ENCODE measurements around the gene SNX9.

Gene SNX9

GRCh38 chr6:157984128-157984527 lies 161.1 kb downstream of the SNX9 start:
- Histone ChIP-seq H3K79me1 (ENCODE audit: low read length) (peaks cover 6% of the 10 kb centered on the region), H2BK15ac (replicated peaks; ENCODE audit: low read depth) (no peak overlapping the region), H3K79me2 (ENCODE audit: control insufficient read depth, insufficient read depth, low read length) (peaks cover 24% of the 10 kb centered on the region), H3K9ac (ENCODE audit: low read length) (no peak overlapping the region), H3K18ac (ENCODE audit: low read length) (no peak overlapping the region), H3K4me1 (ENCODE audit: control insufficient read depth, low read depth, low read length) (peaks cover 2% of the 10 kb centered on the region), H3K27ac (ENCODE audit: low read depth, low read length) (no peak overlapping the region), H3K56ac (ENCODE audit: low read length) (no peak overlapping the region), H3K4me3 (ENCODE audit: low read length) (no peak overlapping the region), H4K5ac (ENCODE audit: low read length) (no peak overlapping the region), H3K23ac (ENCODE audit: low read length) (no peak overlapping the region), H3K36me3 (ENCODE audit: control insufficient read depth, insufficient read depth, low read length) (no peaks in the 10 kb centered on the region), H2AK5ac (ENCODE audit: low read length) (no peak overlapping the region), H2BK5ac (ENCODE audit: low read length) (no peak overlapping the region), H3K27me3 (ENCODE audit: insufficient read depth, low read length, poor library complexity) (no peaks in the 10 kb centered on the region), H2BK120ac (ENCODE audit: low read depth, low read length) (no peak overlapping the region), H3K4ac (ENCODE audit: low read depth, low read length) (no peak overlapping the region), H4K8ac (ENCODE audit: low read depth, low read length) (no peak overlapping the region), H3K4me2 (ENCODE audit: low read length) (no peak overlapping the region)
- no peak for DNase-seq
- no CpG with 5 or more reads among the region's 4 CpGs for WGBS (ENCODE audit: extremely low coverage, insufficient coverage, low lambda C conversion rate)

GRCh38 chr6:157984686-157985225 lies 161.7 kb downstream of the SNX9 start:
- no peak overlapping the region for H2BK15ac ChIP-seq (replicated peaks; ENCODE audit: low read depth)
- H3K79me1 ChIP-seq (ENCODE audit: low read length): peaks cover 6% of the 10 kb centered on the region
- no peaks in the 10 kb centered on the region for H3K27me3 ChIP-seq (ENCODE audit: insufficient read depth, low read length, poor library complexity)
- H4K5ac ChIP-seq (ENCODE audit: low read length): no peak overlapping the region
- no peak overlapping the region for H3K18ac ChIP-seq (ENCODE audit: low read length)
- no peak for DNase-seq
- H2BK120ac ChIP-seq (ENCODE audit: low read depth, low read length): no peak overlapping the region
- no peak overlapping the region for H3K4ac ChIP-seq (ENCODE audit: low read depth, low read length)
- H2BK5ac ChIP-seq (ENCODE audit: low read length): no peak overlapping the region
- no peak overlapping the region for H4K8ac ChIP-seq (ENCODE audit: low read depth, low read length)
- H3K56ac ChIP-seq (ENCODE audit: low read length): peak overlapping the region; percentile 65
- no peak overlapping the region for H3K4me3 ChIP-seq (ENCODE audit: low read length)
- no peak overlapping the region for H3K9ac ChIP-seq (ENCODE audit: low read length)
- WGBS (ENCODE audit: extremely low coverage, insufficient coverage, low lambda C conversion rate): no CpG with 5 or more reads among the region's 14 CpGs
- no peaks in the 10 kb centered on the region for H3K36me3 ChIP-seq (ENCODE audit: control insufficient read depth, insufficient read depth, low read length)
- peak overlapping the region; percentile 51 for H3K23ac ChIP-seq (ENCODE audit: low read length)
- peaks cover 2% of the 10 kb centered on the region for H3K4me1 ChIP-seq (ENCODE audit: control insufficient read depth, low read depth, low read length)
- no peak overlapping the region for H2AK5ac ChIP-seq (ENCODE audit: low read length)
- no peak overlapping the region for H3K4me2 ChIP-seq (ENCODE audit: low read length)
- H3K27ac ChIP-seq (ENCODE audit: low read depth, low read length): no peak overlapping the region
- peaks cover 29% of the 10 kb centered on the region for H3K79me2 ChIP-seq (ENCODE audit: control insufficient read depth, insufficient read depth, low read length)

GRCh38 chr6:157985378-157986155 lies 162.5 kb downstream of the SNX9 start:
- H3K18ac ChIP-seq (ENCODE audit: low read length): no peak overlapping the region
- no peak overlapping the region for H3K4me2 ChIP-seq (ENCODE audit: low read length)
- no peaks in the 10 kb centered on the region for H3K36me3 ChIP-seq (ENCODE audit: control insufficient read depth, insufficient read depth, low read length)
- H3K79me2 ChIP-seq (ENCODE audit: control insufficient read depth, insufficient read depth, low read length): peaks cover 29% of the 10 kb centered on the region
- no peak overlapping the region for H2BK120ac ChIP-seq (ENCODE audit: low read depth, low read length)
- H3K4me1 ChIP-seq (ENCODE audit: control insufficient read depth, low read depth, low read length): peaks cover 3% of the 10 kb centered on the region
- H3K4ac ChIP-seq (ENCODE audit: low read depth, low read length): no peak overlapping the region
- no peak overlapping the region for H3K4me3 ChIP-seq (ENCODE audit: low read length)
- no peak overlapping the region for H2BK15ac ChIP-seq (replicated peaks; ENCODE audit: low read depth)
- no peak overlapping the region for H2AK5ac ChIP-seq (ENCODE audit: low read length)
- H3K9ac ChIP-seq (ENCODE audit: low read length): no peak overlapping the region
- H3K27ac ChIP-seq (ENCODE audit: low read depth, low read length): peak overlapping the region; percentile 31
- WGBS (ENCODE audit: extremely low coverage, insufficient coverage, low lambda C conversion rate): no CpG with 5 or more reads among the region's 13 CpGs
- peak overlapping the region; percentile 51 for H3K23ac ChIP-seq (ENCODE audit: low read length)
- H4K8ac ChIP-seq (ENCODE audit: low read depth, low read length): no peak overlapping the region
- peak; percentile 65 for DNase-seq
- no peaks in the 10 kb centered on the region for H3K27me3 ChIP-seq (ENCODE audit: insufficient read depth, low read length, poor library complexity)
- no peak overlapping the region for H2BK5ac ChIP-seq (ENCODE audit: low read length)
- peak overlapping the region; percentile 49 for H3K56ac ChIP-seq (ENCODE audit: low read length)
- no peak overlapping the region for H4K5ac ChIP-seq (ENCODE audit: low read length)
- peaks cover 6% of the 10 kb centered on the region for H3K79me1 ChIP-seq (ENCODE audit: low read length)

GRCh38 chr6:157987788-157988699 lies 165.0 kb downstream of the SNX9 start:
- H3K9ac ChIP-seq (ENCODE audit: low read length): no peak overlapping the region
- no CpG with 5 or more reads among the region's 20 CpGs for WGBS (ENCODE audit: extremely low coverage, insufficient coverage, low lambda C conversion rate)
- H2BK120ac ChIP-seq (ENCODE audit: low read depth, low read length): no peak overlapping the region
- H3K27ac ChIP-seq (ENCODE audit: low read depth, low read length): no peak overlapping the region
- H3K36me3 ChIP-seq (ENCODE audit: control insufficient read depth, insufficient read depth, low read length): no peaks in the 10 kb centered on the region
- H4K5ac ChIP-seq (ENCODE audit: low read length): no peak overlapping the region
- H3K18ac ChIP-seq (ENCODE audit: low read length): no peak overlapping the region
- peaks cover 22% of the 10 kb centered on the region for H3K79me2 ChIP-seq (ENCODE audit: control insufficient read depth, insufficient read depth, low read length)
- H3K27me3 ChIP-seq (ENCODE audit: insufficient read depth, low read length, poor library complexity): no peaks in the 10 kb centered on the region
- H3K23ac ChIP-seq (ENCODE audit: low read length): no peak overlapping the region
- H4K8ac ChIP-seq (ENCODE audit: low read depth, low read length): no peak overlapping the region
- no peak overlapping the region for H2BK5ac ChIP-seq (ENCODE audit: low read length)
- H2AK5ac ChIP-seq (ENCODE audit: low read length): no peak overlapping the region
- no peak overlapping the region for H3K4ac ChIP-seq (ENCODE audit: low read depth, low read length)
- no peaks in the 10 kb centered on the region for H3K79me1 ChIP-seq (ENCODE audit: low read length)
- DNase-seq: no peak
- peaks cover 1% of the 10 kb centered on the region for H3K4me1 ChIP-seq (ENCODE audit: control insufficient read depth, low read depth, low read length)
- no peak overlapping the region for H3K4me2 ChIP-seq (ENCODE audit: low read length)
- no peak overlapping the region for H2BK15ac ChIP-seq (replicated peaks; ENCODE audit: low read depth)
- H3K56ac ChIP-seq (ENCODE audit: low read length): no peak overlapping the region
- no peak overlapping the region for H3K4me3 ChIP-seq (ENCODE audit: low read length)

- no peak overlapping the region for H3K4me2 ChIP-seq (ENCODE audit: low read length)
- no CpG with 5 or more reads among the region's 8 CpGs for WGBS (ENCODE audit: extremely low coverage, insufficient coverage, low lambda C conversion rate)
- H3K9ac ChIP-seq (ENCODE audit: low read length): no peak overlapping the region
- no peak overlapping the region for H2BK120ac ChIP-seq (ENCODE audit: low read depth, low read length)
- no peak for DNase-seq
- no peak overlapping the region for H2AK5ac ChIP-seq (ENCODE audit: low read length)
- H3K27ac ChIP-seq (ENCODE audit: low read depth, low read length): no peak overlapping the region
- H3K18ac ChIP-seq (ENCODE audit: low read length): no peak overlapping the region
- H2BK5ac ChIP-seq (ENCODE audit: low read length): no peak overlapping the region
- no peak overlapping the region for H4K8ac ChIP-seq (ENCODE audit: low read depth, low read length)
- H3K36me3 ChIP-seq (ENCODE audit: control insufficient read depth, insufficient read depth, low read length): no peaks in the 10 kb centered on the region
- no peak overlapping the region for H3K56ac ChIP-seq (ENCODE audit: low read length)
- H4K5ac ChIP-seq (ENCODE audit: low read length): no peak overlapping the region
- peaks cover 22% of the 10 kb centered on the region for H3K79me2 ChIP-seq (ENCODE audit: control insufficient read depth, insufficient read depth, low read length)
- no peak overlapping the region for H3K4ac ChIP-seq (ENCODE audit: low read depth, low read length)
- H3K4me3 ChIP-seq (ENCODE audit: low read length): no peak overlapping the region
- no peak overlapping the region for H2BK15ac ChIP-seq (replicated peaks; ENCODE audit: low read depth)
- H3K4me1 ChIP-seq (ENCODE audit: control insufficient read depth, low read depth, low read length): peaks cover 1% of the 10 kb centered on the region
- no peaks in the 10 kb centered on the region for H3K27me3 ChIP-seq (ENCODE audit: insufficient read depth, low read length, poor library complexity)
- no peaks in the 10 kb centered on the region for H3K79me1 ChIP-seq (ENCODE audit: low read length)
- no peak overlapping the region for H3K23ac ChIP-seq (ENCODE audit: low read length)
These were observed 165.6 kb downstream of the SNX9 start for GRCh38 chr6:157988700-157989063.
